NT2/D1 (cell line): ENCODE data around the gene MED12L.

Experiments used
- DNase-seq: peaks from one replicate; pipeline ENCODE4 v3.0.0-alpha.2; 2011; ENCODE audit warnings: low read depth, low spot score
- H3K27me3 ChIP-seq: 2 replicates; pipeline ENCODE4 v1.6.0; 2011; ENCODE audit warnings: mild to moderate bottlenecking; ENCODE audit not compliant: insufficient read length, insufficient read depth
- H3K36me3 ChIP-seq: 2 replicates; pipeline ENCODE4 v1.6.1; 2011; ENCODE audit warnings: mild to moderate bottlenecking, low read length, mixed read lengths; ENCODE audit not compliant: insufficient read depth, insufficient read length
- H3K4me1 ChIP-seq: 2 replicates; pipeline ENCODE4 v1.5.1; 2011; ENCODE audit not compliant: insufficient read depth, insufficient read length
- H3K4me3 ChIP-seq: 2 replicates; pipeline ENCODE4 v1.5.1; 2011; ENCODE audit warnings: low read depth; ENCODE audit not compliant: insufficient read length
- H3K9ac ChIP-seq: 2 replicates; pipeline ENCODE4 v1.6.0; 2011; ENCODE audit warnings: low read depth; ENCODE audit not compliant: insufficient read length
- H3K9me3 ChIP-seq: 2 replicates; pipeline ENCODE4 v1.5.1; 2011; ENCODE audit warnings: mild to moderate bottlenecking, low read length; ENCODE audit not compliant: insufficient read depth
- SUZ12 ChIP-seq: IDR thresholded peaks from 2 replicates; pipeline ENCODE4 v1.6.1; 2011; ENCODE audit not compliant: insufficient read length, insufficient read depth; ENCODE audit errors: extremely low read depth
- YY1 ChIP-seq: IDR thresholded peaks from 2 replicates; pipeline ENCODE4 v1.6.1; 2011; ENCODE audit not compliant: insufficient read length, insufficient read depth
- ZNF274 ChIP-seq: IDR thresholded peaks from 2 replicates; pipeline ENCODE4 v1.6.1; 2011; ENCODE audit warnings: mild to moderate bottlenecking, low read depth, low read length

MED12L gene

DNA sequence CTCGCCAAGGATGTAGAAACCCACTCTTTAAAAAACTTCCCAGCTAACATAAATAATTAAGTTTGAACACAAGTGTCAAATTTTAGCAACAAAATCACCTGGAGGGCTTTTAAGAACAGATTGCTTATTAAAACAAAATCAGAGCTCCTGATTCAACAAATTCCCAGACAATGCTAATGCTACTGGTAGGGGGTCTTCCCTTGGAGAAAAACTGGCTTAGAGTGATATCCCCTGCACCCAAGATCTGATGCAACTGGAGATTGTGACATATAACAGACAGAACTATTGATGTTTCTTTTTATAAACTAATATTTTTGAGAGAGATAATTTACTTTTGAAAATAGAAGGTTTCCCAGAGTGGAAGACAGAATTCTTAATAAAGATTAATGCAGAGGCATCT, 355.5 kb downstream of the MED12L start:
- H3K4me3 ChIP-seq, result no peak overlapping the region
- TF ChIP-seq YY1 (no peak), ZNF274 (no peak), SUZ12 (no peak)
- H3K9me3 ChIP-seq, result no peaks in the 10 kb centered on the region
- no peaks in the 10 kb centered on the region for H3K27me3 ChIP-seq
- H3K9ac ChIP-seq, result no peak overlapping the region
- no peak for DNase-seq
- no peaks in the 10 kb centered on the region for H3K4me1 ChIP-seq
- H3K36me3 ChIP-seq, result no peaks in the 10 kb centered on the region

DNA sequence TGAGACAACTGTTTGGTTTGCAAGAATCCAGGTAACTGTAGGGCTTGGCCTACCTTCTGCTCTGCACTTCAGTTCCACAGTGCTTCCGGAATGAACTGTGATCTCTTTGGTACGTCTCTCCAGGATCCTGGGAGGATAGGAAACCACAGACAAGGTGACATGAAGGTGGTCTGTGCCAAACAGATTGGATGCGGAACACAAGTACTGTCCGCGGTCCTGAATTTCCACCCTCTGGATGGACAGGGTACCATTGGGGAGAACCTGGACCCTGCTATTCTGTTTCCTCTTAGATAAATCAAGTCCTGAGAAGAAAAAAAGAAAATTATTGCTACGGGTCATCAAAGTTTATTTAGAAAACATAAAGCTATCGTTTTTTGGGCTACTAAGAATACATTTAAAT, 358.1 kb downstream of the MED12L start:
- Histone ChIP-seq H3K9ac (no peak overlapping the region), H3K36me3 (no peaks in the 10 kb centered on the region), H3K9me3 (no peaks in the 10 kb centered on the region), H3K27me3 (no peaks in the 10 kb centered on the region), H3K4me1 (no peaks in the 10 kb centered on the region), H3K4me3 (no peak overlapping the region)
- TF ChIP-seq SUZ12 (no peak), YY1 (no peak), ZNF274 (no peak)
- no peak for DNase-seq

DNA sequence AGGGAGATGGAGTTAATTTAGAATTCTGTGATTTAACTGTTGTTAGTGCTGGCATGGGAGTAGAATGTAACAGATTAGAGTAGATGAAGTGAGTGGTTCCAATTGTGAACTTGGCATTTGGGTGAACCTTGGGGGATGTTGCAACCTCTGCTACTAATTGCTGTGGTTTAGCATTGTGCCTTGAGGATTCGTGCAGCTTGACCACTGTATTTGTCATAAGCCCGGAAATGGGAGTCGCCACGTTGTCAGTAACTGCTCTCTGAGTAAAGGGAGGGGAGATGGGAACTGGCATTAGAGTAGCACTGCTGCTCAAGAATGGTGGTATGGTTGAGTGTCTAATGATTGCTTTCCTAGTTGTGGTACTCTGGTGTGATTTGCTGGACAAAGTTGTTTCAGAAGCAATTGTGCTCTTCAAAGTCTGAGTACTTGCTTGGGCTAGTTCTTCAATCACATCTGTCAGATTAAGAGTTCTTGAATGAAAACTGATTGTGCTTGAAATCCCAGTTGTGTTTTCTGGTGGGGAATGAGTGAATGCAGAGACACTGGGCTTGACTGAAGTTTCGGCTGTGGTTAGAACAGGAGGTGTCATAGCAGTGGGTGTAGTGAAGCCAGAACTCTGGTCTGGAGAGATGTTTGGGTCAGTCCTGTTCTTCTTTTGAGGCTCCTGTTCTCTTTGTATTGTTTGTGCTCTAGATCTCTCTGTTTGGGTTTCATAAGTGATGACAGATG, 360.0 kb downstream of the MED12L start:
- DNase-seq, result no peak

DNA sequence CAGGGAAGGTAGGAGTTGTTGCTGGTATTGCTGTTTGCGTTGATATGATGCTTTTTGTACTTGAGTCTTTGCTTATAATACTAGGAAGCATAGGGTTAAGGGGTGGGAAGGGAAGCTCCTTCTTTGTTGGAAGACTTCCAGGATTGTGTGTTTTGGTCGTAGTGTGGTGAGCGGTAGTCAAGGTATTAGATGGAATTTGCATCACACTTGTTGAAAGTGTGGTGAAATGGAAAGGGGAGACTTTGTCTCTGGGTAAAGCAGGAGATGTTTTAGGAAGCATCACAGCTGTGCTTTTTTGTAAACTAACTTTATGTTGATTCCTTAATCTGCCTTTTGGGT, 360.5 kb downstream of the MED12L start:
- Histone ChIP-seq H3K27me3 (no peaks in the 10 kb centered on the region), H3K9me3 (no peaks in the 10 kb centered on the region), H3K4me3 (no peak overlapping the region), H3K4me1 (no peaks in the 10 kb centered on the region), H3K9ac (no peak overlapping the region), H3K36me3 (no peaks in the 10 kb centered on the region)
- TF ChIP-seq ZNF274 (no peak), YY1 (no peak), SUZ12 (no peak)
- DNase-seq, result no peak

More for the DNA sequence above, 360.0 kb downstream of the MED12L start:
- H3K36me3 ChIP-seq, result no peaks in the 10 kb centered on the region
- no peak overlapping the region for H3K9ac ChIP-seq
- no peaks in the 10 kb centered on the region for H3K9me3 ChIP-seq
- no peak for TF ChIP-seq ZNF274
- TF ChIP-seq SUZ12, result no peak
- no peak for TF ChIP-seq YY1
- H3K4me1 ChIP-seq, result no peaks in the 10 kb centered on the region
- no peaks in the 10 kb centered on the region for H3K27me3 ChIP-seq
- no peak overlapping the region for H3K4me3 ChIP-seq

DNA sequence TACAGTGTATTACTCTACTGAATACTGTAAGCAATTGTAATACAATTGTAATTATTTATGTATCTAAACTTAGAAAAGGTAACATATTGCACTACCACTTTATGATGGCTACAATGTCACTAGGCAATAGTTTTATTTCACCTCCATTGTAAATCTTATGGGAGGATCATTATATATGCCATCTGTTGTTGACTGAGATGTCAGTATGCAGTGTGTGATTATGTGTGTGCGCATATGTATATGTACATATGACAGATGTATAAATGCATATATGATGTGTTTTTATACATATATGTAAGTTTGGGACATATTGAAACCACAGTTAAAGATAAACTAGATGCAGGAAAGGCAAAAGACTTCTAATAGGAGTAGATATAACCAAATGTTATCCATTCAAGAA, 366.9 kb downstream of the MED12L start:
- Histone ChIP-seq H3K9ac (no peak overlapping the region), H3K36me3 (no peaks in the 10 kb centered on the region), H3K4me1 (no peaks in the 10 kb centered on the region), H3K9me3 (no peaks in the 10 kb centered on the region), H3K27me3 (no peaks in the 10 kb centered on the region), H3K4me3 (no peak overlapping the region)
- DNase-seq, result no peak
- TF ChIP-seq YY1, result no peak

DNA sequence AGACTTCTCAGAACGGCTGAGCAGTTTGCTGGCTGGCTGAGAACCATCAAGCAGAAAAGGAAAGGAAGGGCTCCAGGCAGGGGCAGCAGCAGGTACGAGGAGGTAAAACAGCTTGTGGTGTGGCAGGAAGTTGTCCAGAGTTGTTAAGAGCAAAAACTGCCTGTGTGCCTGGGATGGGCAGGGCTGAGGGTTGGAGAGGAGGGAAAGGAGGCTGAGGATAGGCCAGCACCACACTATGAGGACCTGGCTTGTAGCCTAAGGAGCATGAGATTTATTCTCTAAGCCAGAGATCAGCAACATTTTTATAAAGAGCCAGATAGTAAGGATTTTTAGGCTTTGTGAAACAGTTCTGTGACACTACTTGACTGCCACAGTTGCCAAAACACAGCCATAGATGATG, 367.4 kb downstream of the MED12L start:
- TF ChIP-seq ZNF274, result no peak
- TF ChIP-seq YY1, result no peak
- no peak for TF ChIP-seq SUZ12
- H3K27me3 ChIP-seq, result no peaks in the 10 kb centered on the region
- no peaks in the 10 kb centered on the region for H3K9me3 ChIP-seq
- H3K4me3 ChIP-seq, result no peak overlapping the region
- no peaks in the 10 kb centered on the region for H3K4me1 ChIP-seq
- DNase-seq, result no peak
- H3K36me3 ChIP-seq, result no peaks in the 10 kb centered on the region
- no peak overlapping the region for H3K9ac ChIP-seq

DNA sequence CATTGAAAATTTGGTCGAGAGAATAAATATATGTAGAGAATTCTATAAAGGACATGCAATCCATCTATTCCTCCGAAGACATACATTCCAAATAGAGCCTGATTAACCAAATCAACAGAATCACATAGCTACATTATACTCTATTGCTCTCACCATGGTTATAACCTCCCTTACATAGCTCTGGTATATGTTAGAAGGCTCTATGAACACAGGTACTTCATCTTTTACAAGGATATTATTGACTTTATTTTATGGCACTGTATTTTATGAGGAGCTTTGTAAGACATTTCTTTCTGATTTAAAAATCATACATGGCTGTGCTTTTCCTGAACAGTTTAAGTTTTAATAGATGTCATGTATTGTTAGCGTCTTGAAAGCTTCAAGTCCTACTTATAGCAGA, 370.6 kb downstream of the MED12L start:
- peaks cover 9% of the 10 kb centered on the region for H3K27me3 ChIP-seq
- no peak for DNase-seq
- no peaks in the 10 kb centered on the region for H3K36me3 ChIP-seq
- H3K9me3 ChIP-seq, result no peaks in the 10 kb centered on the region
- no peak overlapping the region for H3K9ac ChIP-seq
- H3K4me1 ChIP-seq, result no peaks in the 10 kb centered on the region
- no peak overlapping the region for H3K4me3 ChIP-seq
- TF ChIP-seq SUZ12 (no peak), ZNF274 (no peak), YY1 (no peak)
